Activated CD8-positive, alpha-beta memory T cell treated with anti-CD3 and anti-CD28 coated beads for 1 hour (primary cell): ENCODE data around the gene PIK3R3.
A peak's percentile ranks its signal among the peaks of the same experiment; 100 is the strongest.
"Not testable (repeated sequence)": the region's sequence is repeated elsewhere in the genome, so short reads cannot be mapped to it uniquely, and the experiment has no call there.

Experiments
- DNase-seq, 2 donors: peaks; one replicate each; pipeline ENCODE4 v3.0.0-alpha.2; 2020; ENCODE audit warnings: low read depth in 1 of 2; ENCODE audit errors: extremely low read depth in 1 of 2

Gene PIK3R3

DNA sequence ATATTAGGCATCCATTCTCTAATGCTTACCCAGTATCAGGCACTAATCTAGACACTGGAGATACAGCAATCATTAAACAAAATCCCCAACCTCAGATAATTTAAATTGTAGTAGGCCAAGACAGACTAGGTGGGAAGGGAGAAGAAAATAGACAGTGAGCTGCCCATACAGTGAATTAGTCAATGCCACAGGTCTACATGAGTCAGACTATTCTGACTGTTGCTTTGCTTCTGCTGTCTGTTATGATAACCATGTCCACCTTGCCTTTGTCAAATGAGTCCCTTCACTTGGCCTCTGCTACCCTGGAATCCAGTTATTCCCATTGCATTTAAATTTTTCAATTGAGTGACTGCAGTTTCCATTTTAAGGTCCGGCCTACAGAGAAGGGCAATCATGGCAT is 59.5 kb downstream of the PIK3R3 start:
- no peak for DNase-seq

- DNase-seq, result no peak
These were observed 62.1 kb downstream of the PIK3R3 start for GRCh38 chr1:46070164-46070814.

GRCh38 chr1:46068525-46068924 is 63.9 kb downstream of the PIK3R3 start:
- DNase-seq, result no peak

DNA sequence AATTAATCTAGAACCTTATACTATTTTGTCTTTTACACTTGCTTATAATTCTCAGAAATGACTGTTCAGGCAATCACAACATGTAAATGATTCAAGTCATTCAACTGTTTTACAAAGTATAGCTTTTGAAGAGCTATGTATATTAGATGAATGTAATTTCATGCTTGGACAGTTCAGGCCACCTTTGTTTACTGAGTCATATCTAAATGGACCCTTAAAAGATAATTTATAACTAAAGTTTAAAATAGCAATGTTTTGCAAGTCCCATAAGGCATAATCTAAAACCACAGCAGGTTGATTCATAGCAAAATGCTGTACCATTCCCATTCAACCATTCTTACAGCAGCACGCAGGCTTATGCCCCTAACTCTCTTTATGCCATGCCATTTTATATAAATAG is 64.8 kb downstream of the PIK3R3 start:
- no peak for DNase-seq

DNA sequence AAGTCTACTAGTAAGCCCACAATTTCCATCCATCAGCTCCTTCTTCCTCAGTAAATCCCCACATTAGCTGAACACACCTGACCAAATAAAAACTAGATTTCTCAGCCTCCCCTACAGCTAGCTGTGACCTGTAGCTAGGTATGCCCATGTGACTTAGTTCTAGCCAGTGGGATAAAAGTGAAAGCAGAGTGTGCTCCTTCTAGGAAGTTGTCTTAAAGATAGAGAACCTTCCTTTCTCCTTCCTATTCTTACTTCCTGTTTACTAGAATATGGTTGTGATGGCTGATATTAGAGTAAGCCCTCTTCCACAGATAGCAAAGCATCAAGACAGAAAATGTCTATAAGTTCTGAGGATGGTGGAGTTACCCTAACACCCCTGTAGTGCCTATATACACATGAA is 67.0 kb downstream of the PIK3R3 start:
- DNase-seq, result no peak

DNA sequence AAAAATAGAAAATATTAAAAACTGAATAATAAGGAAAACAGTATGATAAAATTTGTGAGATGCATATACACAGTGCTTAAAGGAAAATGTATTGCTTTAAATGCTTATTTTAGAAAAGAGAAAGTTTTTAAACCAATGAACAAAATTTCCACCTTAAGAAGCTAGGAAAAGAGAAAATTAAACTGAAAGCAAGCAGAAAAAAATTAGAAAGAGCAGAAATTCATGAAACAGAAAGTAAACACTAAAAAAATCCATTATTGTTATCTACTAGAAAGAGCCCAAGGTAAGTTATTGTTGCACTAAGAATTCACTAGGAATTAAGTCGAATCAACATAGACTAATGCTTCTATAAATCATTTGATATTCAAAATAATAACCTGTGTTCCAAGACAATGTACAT is 67.7 kb downstream of the PIK3R3 start:
- DNase-seq, result no peak

DNA sequence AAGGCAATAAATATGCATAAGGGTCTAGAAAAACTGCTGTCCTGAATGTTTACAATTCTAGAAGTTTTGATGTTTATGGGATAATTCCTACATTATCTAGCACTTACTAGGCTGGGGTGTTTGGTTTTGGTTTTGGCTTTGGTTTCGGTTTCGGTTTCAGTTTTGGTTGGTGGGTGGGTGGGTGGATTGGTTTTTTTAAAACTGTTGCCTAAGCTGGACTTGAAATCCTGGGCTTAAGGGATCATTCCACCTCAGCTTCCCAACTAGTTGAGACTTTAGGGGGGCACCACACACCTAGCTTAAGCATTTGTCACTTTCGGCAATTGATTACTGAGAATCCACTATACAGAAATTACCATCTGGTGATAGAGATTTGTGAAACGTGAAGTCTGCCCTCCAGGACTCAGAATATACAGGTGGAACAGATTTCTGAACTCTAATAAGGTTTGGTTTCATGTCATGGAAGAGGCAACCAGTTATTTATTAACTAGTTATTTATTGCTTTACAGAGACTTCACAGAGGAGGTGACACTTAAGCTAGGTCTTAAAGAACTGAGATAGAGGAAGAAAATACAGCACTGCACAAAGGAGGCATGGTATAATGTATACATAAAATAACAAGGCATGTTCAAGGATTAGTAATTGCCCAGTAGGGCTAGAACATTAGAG is 69.6 kb downstream of the PIK3R3 start:
- no peak for DNase-seq

DNA sequence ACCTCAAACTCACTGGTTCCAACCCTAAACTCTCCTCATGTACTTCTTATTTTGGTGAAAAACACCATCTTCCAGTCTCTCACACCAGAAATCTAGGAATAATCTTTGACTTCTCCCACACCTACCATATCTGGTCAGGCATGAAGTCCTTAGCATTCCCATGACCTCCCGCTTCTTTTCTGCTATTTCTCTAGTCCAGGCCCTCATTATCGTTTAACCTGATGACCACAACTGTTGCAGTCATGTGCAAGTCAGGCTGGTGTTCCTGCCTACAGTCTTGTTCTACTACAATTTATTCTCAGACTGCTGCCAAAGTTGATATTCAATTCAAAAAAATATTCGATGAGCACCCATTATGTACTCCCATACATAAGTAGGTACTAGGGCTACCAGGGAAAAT is 71.3 kb downstream of the PIK3R3 start:
- DNase-seq, result no peak

DNA sequence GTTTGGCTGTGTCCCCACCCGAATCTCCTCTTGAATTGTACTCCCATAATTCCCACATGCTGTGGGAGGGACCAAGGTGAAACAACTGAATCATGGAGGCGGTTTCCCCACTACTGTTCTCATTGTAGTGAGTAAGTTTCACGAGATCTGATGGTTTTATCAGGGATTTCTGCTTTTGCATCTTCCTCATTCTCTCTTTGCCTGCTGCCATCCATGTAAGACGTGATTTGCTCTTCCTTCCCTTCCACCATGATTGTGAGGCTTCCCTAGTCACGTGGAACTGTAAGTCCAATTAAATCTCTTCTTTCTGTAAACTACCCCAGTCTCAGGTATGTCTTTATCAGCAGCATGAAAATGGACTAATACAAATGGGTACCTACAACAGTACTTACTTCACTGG is 73.5 kb downstream of the PIK3R3 start:
- DNase-seq, result no peak

DNA sequence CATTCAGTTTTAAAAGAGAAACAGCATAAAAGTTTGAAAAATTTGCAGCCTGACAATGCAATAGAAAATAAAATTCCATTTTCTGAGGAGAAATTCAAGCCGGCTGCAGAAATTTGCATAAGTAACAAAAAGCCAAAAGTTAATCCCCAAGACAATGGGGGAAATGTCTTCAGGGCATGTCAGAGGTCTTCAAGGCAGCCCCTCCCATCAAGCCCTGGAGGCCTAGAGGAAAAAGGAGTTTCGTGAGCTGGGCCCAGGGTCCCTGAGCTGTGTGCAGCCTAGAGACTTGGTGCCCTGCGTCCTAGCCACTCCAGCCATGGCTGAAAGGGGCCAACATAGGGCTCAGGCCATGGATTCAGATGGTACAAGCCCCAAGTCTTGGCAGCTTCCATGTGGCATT is 74.6 kb downstream of the PIK3R3 start:
- no peak for DNase-seq

DNA sequence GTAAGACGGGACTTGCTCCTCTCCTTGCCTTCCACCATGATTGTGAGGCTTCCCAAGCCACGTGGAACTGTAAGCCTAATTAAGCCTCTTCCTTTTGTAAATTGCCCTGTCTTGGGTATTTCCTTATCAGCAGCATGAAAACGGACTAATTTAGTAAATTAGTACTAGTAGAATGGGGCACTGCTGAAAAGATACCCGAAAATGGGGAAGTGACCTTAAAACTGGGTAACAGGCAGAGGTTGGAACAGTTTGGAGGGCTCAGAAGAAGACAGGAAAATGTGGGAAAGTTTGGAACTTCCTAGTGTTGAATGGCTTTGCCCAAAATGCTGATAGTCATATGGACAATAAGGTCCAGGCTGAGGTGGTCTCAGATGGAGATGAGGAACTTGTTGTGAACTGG is 75.2 kb downstream of the PIK3R3 start:
- DNase-seq, result not testable (repeated sequence)

- no peak for DNase-seq
These were observed 76.1 kb downstream of the PIK3R3 start for GRCh38 chr1:46056325-46056724.

DNA sequence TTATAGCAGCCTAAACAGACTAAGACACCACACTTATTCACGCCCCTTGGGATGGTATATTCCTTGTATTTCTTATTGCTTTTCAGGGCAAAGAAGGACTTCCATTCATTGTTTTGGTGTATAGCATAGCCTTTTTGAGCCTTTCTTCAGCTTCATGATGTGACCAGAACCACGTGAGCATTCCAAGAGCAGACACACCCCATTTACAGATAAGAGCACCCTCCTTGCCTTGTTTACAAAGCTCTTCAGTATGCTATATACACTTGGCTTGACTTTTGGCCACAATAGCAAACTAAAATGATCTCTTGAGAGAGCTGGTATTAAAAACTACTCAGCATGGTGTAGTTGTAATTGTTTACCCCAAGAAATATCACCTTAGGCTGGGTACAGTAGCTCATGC is 78.7 kb downstream of the PIK3R3 start:
- DNase-seq, result no peak

- DNase-seq, result no peak
These were observed 88.3 kb downstream of the PIK3R3 start for GRCh38 chr1:46044116-46044515.

DNA sequence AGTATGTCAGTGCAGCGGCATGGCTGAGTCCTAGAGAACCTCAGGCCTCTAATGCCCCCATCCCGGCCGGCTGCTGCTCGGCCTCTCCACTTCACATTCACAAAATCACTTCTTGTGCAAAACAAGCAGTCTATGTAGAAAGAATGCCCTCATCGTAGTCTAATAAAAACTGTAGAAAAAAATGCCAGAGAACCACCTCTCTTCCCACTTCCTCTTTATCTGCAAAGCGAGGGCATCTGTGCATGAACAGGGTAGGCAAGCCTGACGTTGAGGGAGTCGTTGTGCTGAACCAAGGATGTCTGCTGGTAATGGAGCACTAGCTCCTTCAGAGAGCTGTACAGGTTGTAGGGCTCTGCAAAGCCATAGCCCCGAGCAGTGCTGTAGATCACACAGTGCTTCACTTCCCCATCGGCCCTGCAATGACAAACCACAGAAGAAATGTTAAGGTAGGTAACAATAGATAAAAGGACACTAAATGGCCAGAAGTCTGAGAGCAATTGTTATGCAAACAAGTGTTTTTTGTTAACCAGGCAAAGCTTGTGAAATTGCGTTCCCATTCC is 88.9 kb downstream of the PIK3R3 start:
- no peak for DNase-seq

- no peak for DNase-seq
These were observed 90.5 kb downstream of the PIK3R3 start for GRCh38 chr1:46041974-46042373.

GRCh38 chr1:46041551-46041950 is 90.9 kb downstream of the PIK3R3 start:
- no peak for DNase-seq

DNA sequence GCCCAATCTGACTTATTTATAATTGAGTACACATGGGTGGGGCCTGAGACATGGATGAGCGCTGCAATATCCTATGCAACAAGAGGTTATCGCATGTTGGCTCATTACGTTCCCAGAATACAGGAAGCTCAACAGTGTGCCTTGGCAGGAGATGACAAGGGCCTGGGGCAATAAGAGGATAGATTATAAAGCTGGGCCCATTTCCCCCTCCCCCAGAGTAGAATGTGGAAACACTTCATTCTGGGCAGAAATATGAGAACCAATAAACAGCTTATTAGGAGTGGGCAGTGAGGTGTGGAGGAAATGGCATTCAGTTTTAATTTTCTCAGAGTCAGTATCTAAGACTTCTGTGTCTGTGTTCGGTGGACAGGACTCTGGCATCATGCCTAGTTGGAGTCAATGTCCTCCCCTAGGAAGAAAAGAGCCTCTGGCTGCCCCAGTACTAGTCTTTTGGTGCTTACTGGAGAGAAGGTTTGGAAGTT is 92.8 kb downstream of the PIK3R3 start:
- no peak for DNase-seq

- peak; percentile 60 to 84 for DNase-seq
These were observed 95.3 kb downstream of the PIK3R3 start for GRCh38 chr1:46036894-46037839.

DNA sequence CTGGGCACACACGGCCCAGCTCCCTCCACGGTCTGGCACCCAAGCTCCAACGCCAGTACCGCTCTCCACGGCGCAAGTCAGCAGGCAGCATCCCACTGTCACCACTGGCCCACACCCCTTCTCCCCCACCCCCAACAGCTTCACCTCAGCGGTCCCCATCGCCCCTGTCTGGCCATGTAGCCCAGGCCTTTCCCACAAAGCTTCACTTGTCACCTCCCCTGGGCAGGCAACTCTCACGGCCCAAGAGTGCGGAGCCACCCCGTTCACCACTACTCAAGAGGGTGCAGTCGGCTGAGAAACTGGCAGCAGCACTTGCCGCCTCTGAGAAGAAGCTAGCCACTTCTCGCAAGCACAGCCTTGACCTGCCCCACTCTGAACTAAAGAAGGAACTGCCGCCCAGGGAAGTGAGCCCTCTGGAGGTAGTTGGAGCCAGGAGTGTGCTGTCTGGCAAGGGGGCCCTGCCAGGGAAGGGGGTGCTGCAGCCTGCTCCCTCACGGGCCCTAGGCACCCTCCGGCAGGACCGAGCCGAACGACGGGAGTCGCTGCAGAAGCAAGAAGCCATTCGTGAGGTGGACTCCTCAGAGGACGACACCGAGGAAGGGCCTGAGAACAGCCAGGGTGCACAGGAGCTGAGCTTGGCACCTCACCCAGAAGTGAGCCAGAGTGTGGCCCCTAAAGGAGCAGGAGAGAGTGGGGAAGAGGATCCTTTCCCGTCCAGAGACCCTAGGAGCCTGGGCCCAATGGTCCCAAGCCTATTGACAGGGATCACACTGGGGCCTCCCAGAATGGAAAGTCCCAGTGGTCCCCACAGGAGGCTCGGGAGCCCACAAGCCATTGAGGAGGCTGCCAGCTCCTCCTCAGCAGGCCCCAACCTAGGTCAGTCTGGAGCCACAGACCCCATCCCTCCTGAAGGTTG is 97.6 kb downstream of the PIK3R3 start:
- DNase-seq, result no peak
